Ectodermal cell (in vitro differentiated cells): ENCODE measurements around the gene MUTYH.

Experiments
- H3K27ac ChIP-seq: 2 replicates; pipeline ENCODE4 v1.7.0; 2013; ENCODE audit warnings: mild to moderate bottlenecking, low read depth, low read length; ENCODE audit not compliant: insufficient read depth, poor library complexity, severe bottlenecking
- H3K27me3 ChIP-seq: 2 replicates; pipeline ENCODE4 v1.7.0; 2013; ENCODE audit warnings: mild to moderate bottlenecking, low read length; ENCODE audit not compliant: insufficient read depth, control insufficient read depth, poor library complexity, severe bottlenecking
- H3K36me3 ChIP-seq: one replicate; pipeline ENCODE4 v1.7.0; 2013; ENCODE audit warnings: low read length; ENCODE audit not compliant: control insufficient read depth, insufficient read depth
- H3K4me1 ChIP-seq: one replicate; pipeline ENCODE4 v1.7.0; 2013; ENCODE audit warnings: low read length; ENCODE audit not compliant: control insufficient read depth, insufficient read depth
- H3K4me3 ChIP-seq: 2 replicates; pipeline ENCODE4 v1.7.0; 2013; ENCODE audit warnings: low read depth, low read length, control low read depth; ENCODE audit not compliant: insufficient read depth
- H3K9me3 ChIP-seq: 2 replicates; pipeline ENCODE4 v1.7.0; 2013; ENCODE audit warnings: mild to moderate bottlenecking, low read length, moderate library complexity; ENCODE audit not compliant: control insufficient read depth
- WGBS, 2 experiments: methylation state at CpG; one replicate each; pipeline ENCODE4 v1.1.7; 2013; ENCODE audit warnings: missing lambda C conversion rate in 2 of 2; 5-methylcytosine and 5-hydroxymethylcytosine counted together

Gene MUTYH

GRCh38 chr1:45325851-45326506, 14.3 kb downstream of the MUTYH start:
- H3K4me3 ChIP-seq, result no peak overlapping the region
- no peaks in the 10 kb centered on the region for H3K9me3 ChIP-seq

GRCh38 chr1:45322486-45323040, 17.7 kb downstream of the MUTYH start:
- WGBS, 2 experiments, result 86 to 88% methylated on average over 10 of the region's 10 CpGs
- Histone ChIP-seq H3K27me3 (no peaks in the 10 kb centered on the region), H3K36me3 (peaks cover under 1% of the 10 kb centered on the region), H3K4me3 (no peak overlapping the region), H3K9me3 (no peaks in the 10 kb centered on the region), H3K4me1 (no peaks in the 10 kb centered on the region), H3K27ac (no peak overlapping the region)

More at GRCh38 chr1:45325851-45326506, 14.3 kb downstream of the MUTYH start:
- H3K4me1 ChIP-seq, result peaks cover 14% of the 10 kb centered on the region
- no peak overlapping the region for H3K27ac ChIP-seq
- peaks cover 12% of the 10 kb centered on the region for H3K36me3 ChIP-seq
- 82 to 87% methylated on average over 6 of the region's 6 CpGs for WGBS, 2 experiments
- no peaks in the 10 kb centered on the region for H3K27me3 ChIP-seq

- Histone ChIP-seq H3K27me3 (no peaks in the 10 kb centered on the region), H3K9me3 (no peaks in the 10 kb centered on the region), H3K27ac (no peak overlapping the region), H3K4me3 (no peak overlapping the region), H3K36me3 (no peaks in the 10 kb centered on the region), H3K4me1 (no peaks in the 10 kb centered on the region)
- WGBS, 2 experiments, result 65 to 67% methylated on average over 5 of the region's 5 CpGs
Measured at GRCh38 chr1:45321444-45321843, 18.8 kb downstream of the MUTYH start.

GRCh38 chr1:45319761-45320160, 20.5 kb downstream of the MUTYH start:
- Histone ChIP-seq H3K4me3 (no peak overlapping the region), H3K9me3 (no peaks in the 10 kb centered on the region), H3K27ac (no peak overlapping the region), H3K4me1 (no peaks in the 10 kb centered on the region), H3K27me3 (no peaks in the 10 kb centered on the region), H3K36me3 (no peaks in the 10 kb centered on the region)
- WGBS, 2 experiments, result 89 to 94% methylated on average over 4 of the region's 4 CpGs

GRCh38 chr1:45317166-45317565, 23.1 kb downstream of the MUTYH start:
- no peaks in the 10 kb centered on the region for H3K27me3 ChIP-seq
- H3K27ac ChIP-seq, result no peak overlapping the region
- no peaks in the 10 kb centered on the region for H3K36me3 ChIP-seq
- 51 to 57% methylated on average over 4 of the region's 4 CpGs for WGBS, 2 experiments
- no peaks in the 10 kb centered on the region for H3K4me1 ChIP-seq
- H3K4me3 ChIP-seq, result no peak overlapping the region
- no peaks in the 10 kb centered on the region for H3K9me3 ChIP-seq

GRCh38 chr1:45314266-45314665, 26.0 kb downstream of the MUTYH start:
- peaks cover 3% of the 10 kb centered on the region for H3K9me3 ChIP-seq
- no peaks in the 10 kb centered on the region for H3K27me3 ChIP-seq
- H3K4me1 ChIP-seq, result no peaks in the 10 kb centered on the region
- H3K36me3 ChIP-seq, result no peaks in the 10 kb centered on the region
- 93 to 100% methylated on average over 2 of the region's 3 CpGs for WGBS, 2 experiments
- no peak overlapping the region for H3K4me3 ChIP-seq
- no peak overlapping the region for H3K27ac ChIP-seq

GRCh38 chr1:45306905-45307304, 33.3 kb downstream of the MUTYH start:
- no peaks in the 10 kb centered on the region for H3K36me3 ChIP-seq
- no peaks in the 10 kb centered on the region for H3K27me3 ChIP-seq
- peaks cover 20% of the 10 kb centered on the region for H3K4me1 ChIP-seq
- H3K4me3 ChIP-seq, result no peak overlapping the region
- peaks cover 3% of the 10 kb centered on the region for H3K9me3 ChIP-seq
- H3K27ac ChIP-seq, result no peak overlapping the region
- WGBS, 2 experiments, result no CpG with 5 or more reads among the region's 3 CpGs

- H3K27me3 ChIP-seq, result no peaks in the 10 kb centered on the region
- H3K4me1 ChIP-seq, result peaks cover 20% of the 10 kb centered on the region
- WGBS, 2 experiments, result 36 to 47% methylated on average over 8 of the region's 8 CpGs
- peaks cover under 1% of the 10 kb centered on the region for H3K9me3 ChIP-seq
- no peaks in the 10 kb centered on the region for H3K36me3 ChIP-seq
- no peak overlapping the region for H3K27ac ChIP-seq
- no peak overlapping the region for H3K4me3 ChIP-seq
Measured at GRCh38 chr1:45306319-45306718, 33.9 kb downstream of the MUTYH start.

GRCh38 chr1:45305231-45305630, 35.0 kb downstream of the MUTYH start:
- H3K4me1 ChIP-seq, result peaks cover 20% of the 10 kb centered on the region
- WGBS, 2 experiments, result 87 to 89% methylated on average over 10 of the region's 10 CpGs

GRCh38 chr1:45304311-45305081, 35.7 kb downstream of the MUTYH start:
- no peaks in the 10 kb centered on the region for H3K27me3 ChIP-seq
- peak overlapping the region; percentile 85 for H3K27ac ChIP-seq
- peaks cover 20% of the 10 kb centered on the region for H3K4me1 ChIP-seq
- H3K4me3 ChIP-seq, result peak overlapping the region; percentile 69
- H3K36me3 ChIP-seq, result no peaks in the 10 kb centered on the region
- no peaks in the 10 kb centered on the region for H3K9me3 ChIP-seq
- WGBS, 2 experiments, result 68 to 73% methylated on average over 15 of the region's 15 CpGs

More at GRCh38 chr1:45305231-45305630, 35.0 kb downstream of the MUTYH start:
- Histone ChIP-seq H3K27me3 (no peaks in the 10 kb centered on the region), H3K4me3 (no peak overlapping the region), H3K9me3 (no peaks in the 10 kb centered on the region), H3K36me3 (no peaks in the 10 kb centered on the region), H3K27ac (no peak overlapping the region)
